Right atrium auricular region (tissue), 2 donors: ENCODE measurements around the gene DOCK1. TPM values are rescaled to one million over a fixed set of nuclear protein-coding genes. Genes with fewer than 3 reads are reported as not detected.

Experiments
- DNase-seq: peaks from one replicate; pipeline ENCODE4 v3.0.0-alpha.2; 2019; ENCODE audit warnings: low spot score
- H3K27ac ChIP-seq, 2 donors: fragments of 200-600 bp; sonication (generic); 1 replicate in 1 of 2; 2 replicates in 1 of 2; pipeline ENCODE4 v1.5.1; 2016 to 2019
- H3K27me3 ChIP-seq, 2 donors: fragments of 200-600 bp; sonication (generic); one replicate each; pipeline versions ENCODE4 v1.5.1 to v1.6.0; 2017 to 2019
- H3K36me3 ChIP-seq: fragments of 200-600 bp; sonication (generic); one replicate; pipeline ENCODE4 v1.5.1; 2016
- H3K4me1 ChIP-seq, 2 donors: fragments of 200-600 bp; sonication (generic); one replicate each; pipeline versions ENCODE4 v1.5.1 to v1.6.0; 2017 to 2019
- H3K4me3 ChIP-seq, 2 donors: fragments of 200-600 bp; sonication (generic); 1 replicate in 1 of 2; 2 replicates in 1 of 2; pipeline ENCODE4 v1.5.1; 2017 to 2019; ENCODE audit warnings: mild to moderate bottlenecking in 1 of 2, moderate library complexity in 1 of 2
- H3K9me3 ChIP-seq, 2 donors: fragments of 200-600 bp; sonication (generic); one replicate each; pipeline ENCODE4 v1.5.1; 2019
- total RNA-seq, 2 donors: library from RNA; depleted of rRNA; stranded (reverse); fragments of >200 nt; gene quantifications; one replicate each; pipeline ENCODE4 v1.1.0, GENCODE V29; 2016
- TF ChIP-seq, protein P1 (sequence below), 2 donors: fragments of 200-600 bp; sonication (generic); IDR thresholded peaks; one replicate each; pipeline ENCODE4 v1.5.1; 2019; ENCODE audit warnings: antibody characterized with exemption in 2 of 2

Gene DOCK1
- total RNA-seq, 2 donors from 2014 or later: 13.0 to 16.8 TPM

DNA sequence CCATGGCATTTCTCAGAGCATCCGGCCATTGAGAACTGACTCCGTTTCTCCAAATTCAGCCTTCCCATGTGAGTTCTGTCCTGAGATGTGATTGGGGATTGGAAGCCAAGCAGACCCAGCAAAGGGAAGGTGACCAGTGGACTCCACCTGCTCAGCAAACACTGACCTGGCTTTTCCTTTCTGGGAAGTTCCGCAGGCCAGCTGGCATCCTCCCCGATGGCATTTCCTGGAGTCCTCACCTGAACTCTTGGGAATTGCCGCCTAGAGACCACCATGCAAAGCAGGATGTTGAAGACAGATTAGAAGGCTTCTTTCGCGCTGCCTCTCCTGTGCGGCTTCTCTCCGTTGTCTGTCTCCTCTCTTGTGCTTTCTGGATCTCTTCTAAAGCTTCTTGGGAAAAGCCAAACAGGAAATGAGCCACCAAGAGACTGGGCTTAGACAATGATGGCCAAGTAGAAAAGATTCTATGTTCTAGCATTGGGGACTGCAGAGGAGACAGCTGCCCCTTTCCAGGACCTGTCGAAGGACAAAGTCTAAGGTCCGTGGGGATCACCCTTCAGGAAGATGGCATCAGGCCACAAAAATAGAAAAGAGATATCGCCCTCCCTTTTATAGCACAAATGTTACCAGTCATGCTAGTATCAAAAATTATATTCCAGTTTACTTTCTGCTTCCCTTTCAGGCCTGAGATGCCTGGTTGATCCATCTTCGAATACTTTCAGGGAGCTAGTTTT, 394.9 kb downstream of the DOCK1 start:
- no peak for DNase-seq

DNA sequence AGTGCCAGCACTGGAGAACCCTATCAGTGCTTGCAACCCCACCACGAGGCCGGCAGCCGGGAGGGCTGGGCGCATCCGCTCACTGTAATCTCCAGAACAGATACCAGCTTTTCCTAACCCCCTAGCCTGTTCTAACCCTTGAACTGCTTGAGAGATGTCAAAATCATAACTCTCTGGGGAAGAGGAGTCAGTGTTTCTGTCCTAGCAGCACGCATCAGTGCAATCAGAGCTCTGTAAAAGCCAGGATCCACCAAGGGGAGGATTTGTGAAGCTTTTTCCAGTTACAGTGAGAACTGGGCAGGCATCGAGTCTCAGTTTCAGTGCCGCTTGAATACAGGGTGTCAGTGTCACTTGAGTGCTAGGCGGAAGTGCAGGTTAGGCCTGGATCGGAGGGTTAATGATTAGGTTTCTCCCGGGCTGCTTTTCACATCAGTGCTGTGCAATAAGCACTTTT, 395.7 kb downstream of the DOCK1 start:
- DNase-seq: no peak
- Histone ChIP-seq H3K36me3 (no peaks in the 10 kb centered on the region), H3K4me3 (no peak overlapping the region), H3K4me1 (no peaks in the 10 kb centered on the region), H3K27me3 (no peaks in the 10 kb centered on the region), H3K27ac (no peak overlapping the region), H3K9me3 (no peaks in the 10 kb centered on the region)
- TF ChIP-seq, protein P1, sequence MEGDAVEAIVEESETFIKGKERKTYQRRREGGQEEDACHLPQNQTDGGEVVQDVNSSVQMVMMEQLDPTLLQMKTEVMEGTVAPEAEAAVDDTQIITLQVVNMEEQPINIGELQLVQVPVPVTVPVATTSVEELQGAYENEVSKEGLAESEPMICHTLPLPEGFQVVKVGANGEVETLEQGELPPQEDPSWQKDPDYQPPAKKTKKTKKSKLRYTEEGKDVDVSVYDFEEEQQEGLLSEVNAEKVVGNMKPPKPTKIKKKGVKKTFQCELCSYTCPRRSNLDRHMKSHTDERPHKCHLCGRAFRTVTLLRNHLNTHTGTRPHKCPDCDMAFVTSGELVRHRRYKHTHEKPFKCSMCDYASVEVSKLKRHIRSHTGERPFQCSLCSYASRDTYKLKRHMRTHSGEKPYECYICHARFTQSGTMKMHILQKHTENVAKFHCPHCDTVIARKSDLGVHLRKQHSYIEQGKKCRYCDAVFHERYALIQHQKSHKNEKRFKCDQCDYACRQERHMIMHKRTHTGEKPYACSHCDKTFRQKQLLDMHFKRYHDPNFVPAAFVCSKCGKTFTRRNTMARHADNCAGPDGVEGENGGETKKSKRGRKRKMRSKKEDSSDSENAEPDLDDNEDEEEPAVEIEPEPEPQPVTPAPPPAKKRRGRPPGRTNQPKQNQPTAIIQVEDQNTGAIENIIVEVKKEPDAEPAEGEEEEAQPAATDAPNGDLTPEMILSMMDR (IDR thresholded peaks at IDR 0.05): no peak

More for the DNA sequence above, 394.9 kb downstream of the DOCK1 start:
- Histone ChIP-seq H3K36me3 (no peaks in the 10 kb centered on the region), H3K4me3 (no peak overlapping the region), H3K27ac (no peak overlapping the region), H3K4me1 (no peaks in the 10 kb centered on the region), H3K27me3 (no peaks in the 10 kb centered on the region), H3K9me3 (no peaks in the 10 kb centered on the region)
- TF ChIP-seq, protein P1 (IDR thresholded peaks at IDR 0.05): no peak

DNA sequence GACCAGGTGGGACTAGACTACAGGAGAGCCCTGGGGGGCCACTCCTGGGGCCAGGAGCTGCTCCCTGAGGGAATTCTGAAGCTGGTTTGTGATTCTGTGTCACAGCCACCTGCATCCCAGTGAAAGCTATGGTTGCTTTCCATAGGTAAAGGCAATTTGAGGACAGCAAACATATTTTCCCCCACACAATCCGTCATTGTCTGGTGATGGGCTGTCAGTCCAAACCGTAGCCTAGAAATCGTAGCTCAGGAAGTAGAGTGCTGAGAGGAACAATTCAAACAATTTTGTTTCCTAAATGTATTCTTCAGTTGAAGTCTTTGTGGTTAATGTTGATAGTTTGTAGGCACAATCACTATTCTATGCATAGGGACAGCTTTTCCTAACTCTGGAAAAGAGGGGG, 397.1 kb downstream of the DOCK1 start:
- Histone ChIP-seq H3K27ac (no peak overlapping the region), H3K27me3 (no peaks in the 10 kb centered on the region), H3K36me3 (no peaks in the 10 kb centered on the region), H3K9me3 (no peaks in the 10 kb centered on the region), H3K4me1 (no peaks in the 10 kb centered on the region), H3K4me3 (no peak overlapping the region)
- TF ChIP-seq, protein P1 (IDR thresholded peaks at IDR 0.05): no peak
- no peak for DNase-seq

- no peaks in the 10 kb centered on the region for H3K9me3 ChIP-seq
- no peaks in the 10 kb centered on the region for H3K27me3 ChIP-seq
- no peaks in the 10 kb centered on the region for H3K4me1 ChIP-seq
- H3K36me3 ChIP-seq: no peaks in the 10 kb centered on the region
- DNase-seq: no peak
- TF ChIP-seq, protein P1 (IDR thresholded peaks at IDR 0.05): no peak
- H3K27ac ChIP-seq: no peak overlapping the region
- H3K4me3 ChIP-seq: no peak overlapping the region
These were observed 397.9 kb downstream of the DOCK1 start for GRCh38 chr10:127303105-127303504.

GRCh38 chr10:127303746-127304145, 398.5 kb downstream of the DOCK1 start:
- TF ChIP-seq, protein P1 (IDR thresholded peaks at IDR 0.05): no peak
- no peaks in the 10 kb centered on the region for H3K27me3 ChIP-seq
- H3K9me3 ChIP-seq: no peaks in the 10 kb centered on the region
- no peak overlapping the region for H3K4me3 ChIP-seq
- H3K4me1 ChIP-seq: no peaks in the 10 kb centered on the region
- DNase-seq: no peak
- H3K36me3 ChIP-seq: no peaks in the 10 kb centered on the region
- H3K27ac ChIP-seq: no peak overlapping the region

DNA sequence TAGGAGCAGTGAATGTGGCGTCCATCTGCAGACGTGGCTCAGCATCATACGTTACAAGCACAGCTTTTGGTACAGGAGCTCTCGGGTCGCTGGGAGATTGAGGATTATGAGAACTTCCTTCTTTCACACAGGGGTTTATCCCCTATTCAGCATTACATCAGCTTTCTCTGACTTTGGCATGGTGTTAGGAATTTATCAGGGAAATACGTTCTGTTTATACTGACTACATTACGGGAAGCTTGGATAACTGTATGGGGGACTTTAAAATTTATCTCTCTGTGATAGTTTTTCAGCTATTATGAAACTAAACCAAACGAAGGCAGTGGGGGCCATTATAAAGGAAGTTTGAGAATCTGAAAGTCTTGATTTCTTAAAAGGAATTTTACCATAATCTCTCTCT, 401.3 kb downstream of the DOCK1 start:
- Histone ChIP-seq H3K4me3 (no peak overlapping the region), H3K9me3 (no peaks in the 10 kb centered on the region), H3K4me1 (no peaks in the 10 kb centered on the region), H3K27ac (no peak overlapping the region), H3K36me3 (no peaks in the 10 kb centered on the region), H3K27me3 (no peaks in the 10 kb centered on the region)
- TF ChIP-seq, protein P1 (IDR thresholded peaks at IDR 0.05): no peak
- no peak for DNase-seq
